ENCODE data around the gene UGT1A6. TPM values are rescaled to one million over a fixed set of nuclear protein-coding genes. Genes with fewer than 3 reads are reported as not detected.

The UGT1A6 gene
- total and polyA plus RNA-seq, 3 experiments from 2014 or later: not detected

- peaks cover 3 to 12% of the 10 kb centered on the region in 2 donors for H3K27me3 Mint-ChIP-seq
These were observed 103.6 kb downstream of the UGT1A6 start for GRCh38 chr2:233796254-233796653.

GRCh38 chr2:233798335-233799086, 105.8 kb downstream of the UGT1A6 start:
- Histone ChIP-seq H3K4me1 (ENCODE audit: insufficient read depth, low read length) (no peaks in the 10 kb centered on the region), H3K27ac (ENCODE audit: low read depth, low read length) (no peak overlapping the region), H3K27me3 (ENCODE audit: insufficient read depth, low read length, poor library complexity, severe bottlenecking) (no peaks in the 10 kb centered on the region), H3K4me3 (ENCODE audit: low read length) (no peak overlapping the region), H3K36me3 (ENCODE audit: insufficient read depth, low read length) (no peaks in the 10 kb centered on the region), H3K9me3 (ENCODE audit: low read length) (no peaks in the 10 kb centered on the region)
- Mint-ChIP-seq H3K27ac (no peak overlapping the region), H3K36me3 (no peaks in the 10 kb centered on the region), H3K4me1 (peaks cover 3 to 5% (median 4%) of the 10 kb centered on the region in 3 donors), H3K9me3 (no peaks in the 10 kb centered on the region), H3K4me3 (no peak overlapping the region), H3K27me3 (peaks cover 0 to 19% of the 10 kb centered on the region in 2 donors)
- POLR2A ChIA-PET: no interaction called here
- DNase-seq: peak in 1 of 5 donors; percentile 31
- CTCF ChIA-PET: no interaction called here

More at GRCh38 chr2:233796254-233796653, 103.6 kb downstream of the UGT1A6 start:
- H3K4me1 Mint-ChIP-seq: peaks cover 2 to 3% (median 2%) of the 10 kb centered on the region in 3 donors
- Histone ChIP-seq H3K27me3 (ENCODE audit: insufficient read depth, low read length, poor library complexity, severe bottlenecking) (no peaks in the 10 kb centered on the region), H3K36me3 (ENCODE audit: insufficient read depth, low read length) (no peaks in the 10 kb centered on the region), H3K9me3 (ENCODE audit: low read length) (no peaks in the 10 kb centered on the region), H3K27ac (ENCODE audit: low read depth, low read length) (no peak overlapping the region), H3K4me1 (ENCODE audit: insufficient read depth, low read length) (no peaks in the 10 kb centered on the region), H3K4me3 (ENCODE audit: low read length) (no peak overlapping the region)
- no peak overlapping the region for H3K27ac Mint-ChIP-seq
- ChIA-PET CTCF (no interaction called here), POLR2A (no interaction called here)
- no peak for DNase-seq
- H3K9me3 Mint-ChIP-seq: no peaks in the 10 kb centered on the region
- no peak overlapping the region for H3K4me3 Mint-ChIP-seq
- no peaks in the 10 kb centered on the region for H3K36me3 Mint-ChIP-seq

- CTCF ChIA-PET: no interaction called here
- peak in 1 of 5 donors; percentile 11 for DNase-seq
- no peaks in the 10 kb centered on the region for H3K9me3 ChIP-seq (ENCODE audit: low read length)
These were observed 106.5 kb downstream of the UGT1A6 start for GRCh38 chr2:233799087-233799665.

GRCh38 chr2:233799716-233800115, 107.0 kb downstream of the UGT1A6 start:
- Mint-ChIP-seq H3K4me3 (no peak overlapping the region), H3K27me3 (peaks cover 4 to 29% of the 10 kb centered on the region in 2 donors), H3K36me3 (no peaks in the 10 kb centered on the region), H3K27ac (no peak overlapping the region), H3K4me1 (peaks cover 3 to 5% (median 4%) of the 10 kb centered on the region in 3 donors), H3K9me3 (no peaks in the 10 kb centered on the region)
- CTCF ChIA-PET: no interaction called here
- Histone ChIP-seq H3K4me1 (ENCODE audit: insufficient read depth, low read length) (no peaks in the 10 kb centered on the region), H3K27me3 (ENCODE audit: insufficient read depth, low read length, poor library complexity, severe bottlenecking) (no peaks in the 10 kb centered on the region), H3K4me3 (ENCODE audit: low read length) (no peak overlapping the region), H3K36me3 (ENCODE audit: insufficient read depth, low read length) (no peaks in the 10 kb centered on the region), H3K9me3 (ENCODE audit: low read length) (no peaks in the 10 kb centered on the region), H3K27ac (ENCODE audit: low read depth, low read length) (no peak overlapping the region)
- no peak for DNase-seq
- POLR2A ChIA-PET: no interaction called here

More at GRCh38 chr2:233799087-233799665, 106.5 kb downstream of the UGT1A6 start:
- Histone ChIP-seq H3K27me3 (ENCODE audit: insufficient read depth, low read length, poor library complexity, severe bottlenecking) (no peaks in the 10 kb centered on the region), H3K4me1 (ENCODE audit: insufficient read depth, low read length) (no peaks in the 10 kb centered on the region), H3K4me3 (ENCODE audit: low read length) (no peak overlapping the region), H3K27ac (ENCODE audit: low read depth, low read length) (no peak overlapping the region), H3K36me3 (ENCODE audit: insufficient read depth, low read length) (no peaks in the 10 kb centered on the region)
- peaks cover 0 to 24% of the 10 kb centered on the region in 2 donors for H3K27me3 Mint-ChIP-seq
- no peaks in the 10 kb centered on the region for H3K36me3 Mint-ChIP-seq
- POLR2A ChIA-PET: no interaction called here
- peaks cover 3 to 5% (median 4%) of the 10 kb centered on the region in 3 donors for H3K4me1 Mint-ChIP-seq
- H3K9me3 Mint-ChIP-seq: no peaks in the 10 kb centered on the region
- H3K27ac Mint-ChIP-seq: no peak overlapping the region
- no peak overlapping the region for H3K4me3 Mint-ChIP-seq

GRCh38 chr2:233800208-233800607, 107.5 kb downstream of the UGT1A6 start:
- Histone ChIP-seq H3K4me3 (ENCODE audit: low read length) (no peak overlapping the region), H3K4me1 (ENCODE audit: insufficient read depth, low read length) (no peaks in the 10 kb centered on the region), H3K27ac (ENCODE audit: low read depth, low read length) (no peak overlapping the region), H3K27me3 (ENCODE audit: insufficient read depth, low read length, poor library complexity, severe bottlenecking) (no peaks in the 10 kb centered on the region), H3K36me3 (ENCODE audit: insufficient read depth, low read length) (no peaks in the 10 kb centered on the region), H3K9me3 (ENCODE audit: low read length) (no peaks in the 10 kb centered on the region)
- Mint-ChIP-seq H3K27me3 (peaks cover 6 to 33% of the 10 kb centered on the region in 2 donors), H3K36me3 (no peaks in the 10 kb centered on the region), H3K4me1 (peaks cover 3 to 5% (median 4%) of the 10 kb centered on the region in 3 donors), H3K4me3 (no peak overlapping the region), H3K27ac (no peak overlapping the region), H3K9me3 (no peaks in the 10 kb centered on the region)
- ChIA-PET CTCF (no interaction called here), POLR2A (no interaction called here)
- DNase-seq: peak in 1 of 5 donors; percentile 3

- Histone ChIP-seq H3K4me1 (ENCODE audit: insufficient read depth, low read length) (no peaks in the 10 kb centered on the region), H3K27me3 (ENCODE audit: insufficient read depth, low read length, poor library complexity, severe bottlenecking) (no peaks in the 10 kb centered on the region), H3K9me3 (ENCODE audit: low read length) (no peaks in the 10 kb centered on the region), H3K36me3 (ENCODE audit: insufficient read depth, low read length) (no peaks in the 10 kb centered on the region), H3K27ac (ENCODE audit: low read depth, low read length) (no peak overlapping the region), H3K4me3 (ENCODE audit: low read length) (no peak overlapping the region)
- no peaks in the 10 kb centered on the region for H3K36me3 Mint-ChIP-seq
- ChIA-PET CTCF (no interaction called here), POLR2A (no interaction called here)
- DNase-seq: peak in 1 of 5 donors; percentile 45
- peaks cover 3 to 5% (median 4%) of the 10 kb centered on the region in 3 donors for H3K4me1 Mint-ChIP-seq
- no peak overlapping the region for H3K4me3 Mint-ChIP-seq
- H3K9me3 Mint-ChIP-seq: no peaks in the 10 kb centered on the region
- peak overlapping the region in 2 of 8 donors; percentile 49 for H3K27ac Mint-ChIP-seq
- peaks cover 6 to 37% of the 10 kb centered on the region in 2 donors for H3K27me3 Mint-ChIP-seq
These were observed 108.9 kb downstream of the UGT1A6 start for GRCh38 chr2:233801357-233802131.

- H3K36me3 Mint-ChIP-seq: no peaks in the 10 kb centered on the region
- CTCF ChIA-PET: no interaction called here
- no peaks in the 10 kb centered on the region for H3K36me3 ChIP-seq (ENCODE audit: insufficient read depth, low read length)
- no peak overlapping the region for H3K4me3 ChIP-seq (ENCODE audit: low read length)
- POLR2A ChIA-PET: no interaction called here
- no peak overlapping the region for H3K4me3 Mint-ChIP-seq
- H3K9me3 ChIP-seq (ENCODE audit: low read length): no peaks in the 10 kb centered on the region
- H3K27ac ChIP-seq (ENCODE audit: low read depth, low read length): no peak overlapping the region
- H3K27me3 Mint-ChIP-seq: peaks cover 6 to 37% of the 10 kb centered on the region in 2 donors
- H3K27me3 ChIP-seq (ENCODE audit: insufficient read depth, low read length, poor library complexity, severe bottlenecking): no peaks in the 10 kb centered on the region
- H3K4me1 Mint-ChIP-seq: peaks cover 3 to 5% (median 4%) of the 10 kb centered on the region in 3 donors
- no peaks in the 10 kb centered on the region for H3K9me3 Mint-ChIP-seq
- peak overlapping the region in 1 of 8 donors; percentile 49 for H3K27ac Mint-ChIP-seq
- DNase-seq: peak in 1 of 5 donors; percentile 10
- H3K4me1 ChIP-seq (ENCODE audit: insufficient read depth, low read length): no peaks in the 10 kb centered on the region
These were observed 109.6 kb downstream of the UGT1A6 start for GRCh38 chr2:233802132-233802815.
